SK-N-SH treated with all-trans-retinoic acid at 6 μM for 48 hours (cell line): ENCODE data around the gene KBTBD13.
A peak's percentile ranks its signal among the peaks of the same experiment; 100 is the strongest.

Source experiments
- ATAC-seq: fragments of 200-7000 bp; cut with Tn5 transposase; 3 replicates; pipeline ENCODE4 v1.9.1; 2020; ENCODE audit warnings: mild to moderate bottlenecking, moderate library complexity
- ARNTL ChIP-seq: fragments of 450-650 bp; formaldehyde crosslinking; IDR thresholded peaks from 2 replicates; pipeline ENCODE4 v1.5.0; 2020; ENCODE audit warnings: low read depth, mild to moderate bottlenecking, moderate library complexity, borderline replicate concordance
- BACH2 ChIP-seq: fragments of 250-450 bp; sonication (Bioruptor Pico); IDR thresholded peaks from 2 replicates; pipeline ENCODE4 v1.9.0; 2021; ENCODE audit warnings: mild to moderate bottlenecking, borderline replicate concordance
- CREB5 ChIP-seq: fragments of 250-450 bp; sonication (Bioruptor Pico); IDR thresholded peaks from 2 replicates; pipeline ENCODE4 v1.5.1; 2020; ENCODE audit warnings: low read depth, mild to moderate bottlenecking, moderate library complexity
- CSDC2 ChIP-seq: fragments of 250-450 bp; sonication (Bioruptor Pico); IDR thresholded peaks from 2 replicates; pipeline ENCODE4 v1.5.0; 2020; ENCODE audit warnings: mild to moderate bottlenecking, moderate library complexity
- CSRNP3 ChIP-seq: fragments of 250-450 bp; sonication (Bioruptor Pico); IDR thresholded peaks from 2 replicates; pipeline ENCODE4 v1.5.1; 2021; ENCODE audit warnings: mild to moderate bottlenecking, moderate library complexity
- ESRRG ChIP-seq: fragments of 250-450 bp; sonication (Bioruptor Pico); IDR thresholded peaks from 2 replicates; pipeline ENCODE4 v1.6.1; 2021; ENCODE audit warnings: mild to moderate bottlenecking
- GLIS3 ChIP-seq: fragments of 250-450 bp; sonication (Bioruptor Pico); IDR thresholded peaks from 2 replicates; pipeline ENCODE4 v1.5.0; 2020; ENCODE audit warnings: mild to moderate bottlenecking, moderate library complexity
- ISL1 ChIP-seq: fragments of 250-450 bp; sonication (Bioruptor Pico); IDR thresholded peaks from 2 replicates; pipeline ENCODE4 v2.1.2; 2022; ENCODE audit warnings: mild to moderate bottlenecking, moderate library complexity
- OSR1 ChIP-seq: fragments of 250-450 bp; sonication (Bioruptor Pico); IDR thresholded peaks from 2 replicates; pipeline ENCODE4 v1.8.0; 2022; ENCODE audit warnings: moderate library complexity, mild to moderate bottlenecking, inconsistent platforms
- PATZ1 ChIP-seq: fragments of 250-450 bp; sonication (Bioruptor Pico); IDR thresholded peaks from 2 replicates; pipeline ENCODE4 v1.8.0; 2020; ENCODE audit warnings: mild to moderate bottlenecking, moderate library complexity, borderline replicate concordance
- POU6F1 ChIP-seq: fragments of 250-450 bp; sonication (Bioruptor Pico); IDR thresholded peaks from 2 replicates; pipeline ENCODE4 v1.8.0; 2021; ENCODE audit warnings: low read depth, mild to moderate bottlenecking, moderate library complexity, borderline replicate concordance
- PPARA ChIP-seq: fragments of 250-450 bp; sonication (Bioruptor Pico); IDR thresholded peaks from 2 replicates; pipeline ENCODE4 v1.5.0; 2020; ENCODE audit warnings: mild to moderate bottlenecking, borderline replicate concordance
- RARB ChIP-seq: fragments of 250-450 bp; sonication (Bioruptor Pico); IDR thresholded peaks from 2 replicates; pipeline ENCODE4 v1.8.0; 2021; ENCODE audit warnings: mild to moderate bottlenecking, moderate library complexity
- SNAI2 ChIP-seq: fragments of 250-450 bp; sonication (Bioruptor Pico); IDR thresholded peaks from 2 replicates; pipeline ENCODE4 v1.5.0; 2020; ENCODE audit warnings: mild to moderate bottlenecking, moderate library complexity
- TCF4 ChIP-seq: fragments of 250-450 bp; sonication (Bioruptor Pico); IDR thresholded peaks from 2 replicates; pipeline ENCODE4 v1.8.0; 2021; ENCODE audit warnings: mild to moderate bottlenecking, moderate library complexity, borderline replicate concordance
- TOX ChIP-seq: fragments of 250-450 bp; sonication (Bioruptor Pico); IDR thresholded peaks from 2 replicates; pipeline ENCODE4 v1.8.0; 2021; ENCODE audit warnings: mild to moderate bottlenecking, moderate library complexity, borderline replicate concordance
- ZC3H10 ChIP-seq: fragments of 250-450 bp; sonication (Bioruptor Pico); IDR thresholded peaks from 2 replicates; pipeline ENCODE4 v1.5.1; 2021; ENCODE audit warnings: mild to moderate bottlenecking, moderate library complexity
- ZFP3 ChIP-seq: fragments of 250-450 bp; sonication (Bioruptor Pico); IDR thresholded peaks from 2 replicates; pipeline ENCODE4 v1.5.0; 2020; ENCODE audit warnings: mild to moderate bottlenecking, moderate library complexity
- ZFP30 ChIP-seq: fragments of 450-650 bp; formaldehyde crosslinking; IDR thresholded peaks from 2 replicates; pipeline ENCODE4 v1.5.0; 2022; ENCODE audit warnings: mild to moderate bottlenecking, moderate library complexity
- ZNF565 ChIP-seq: fragments of 450-650 bp; formaldehyde crosslinking; conservative IDR thresholded peaks from 2 replicates; pipeline ENCODE4 v1.5.0; 2020; ENCODE audit warnings: low read depth, mild to moderate bottlenecking, moderate library complexity
- ZNF70 ChIP-seq: fragments of 450-650 bp; formaldehyde crosslinking; IDR thresholded peaks from 2 replicates; pipeline ENCODE4 v1.5.0; 2020; ENCODE audit warnings: mild to moderate bottlenecking, moderate library complexity

Gene KBTBD13

GRCh38 chr15:65033659-65034269 is 42.8 kb upstream of the KBTBD13 start:
- TF ChIP-seq TCF4 (no peak), ZFP3 (CRISPR knock-in tag) (no peak), CSDC2 (CRISPR knock-in tag) (no peak), PATZ1 (CRISPR knock-in tag) (no peak), ZC3H10 (CRISPR knock-in tag) (no peak), CREB5 (no peak)
- peak; percentile 68 for ATAC-seq

GRCh38 chr15:65034719-65035118 is 41.8 kb upstream of the KBTBD13 start:
- no peak for ATAC-seq
- TF ChIP-seq ZNF70 (no peak), CSDC2 (CRISPR knock-in tag) (no peak), ISL1 (CRISPR knock-in tag) (no peak), ZNF565 (no peak), OSR1 (no peak), GLIS3 (CRISPR knock-in tag) (no peak), POU6F1 (CRISPR knock-in tag) (no peak), TCF4 (no peak)

- ATAC-seq: no peak
- TF ChIP-seq ZNF70: no peak
- TF ChIP-seq ZFP30 (CRISPR knock-in tag): no peak
- no peak for TF ChIP-seq ESRRG (CRISPR knock-in tag)
- no peak for TF ChIP-seq TOX (CRISPR knock-in tag)
- no peak for TF ChIP-seq PPARA (CRISPR knock-in tag)
- no peak for TF ChIP-seq POU6F1 (CRISPR knock-in tag)
- TF ChIP-seq CREB5: no peak
- TF ChIP-seq ZNF565: no peak
- TF ChIP-seq CSRNP3 (CRISPR knock-in tag): no peak
- no peak for TF ChIP-seq PATZ1 (CRISPR knock-in tag)
- TF ChIP-seq RARB (CRISPR knock-in tag): no peak
- TF ChIP-seq SNAI2 (CRISPR knock-in tag): no peak
- no peak for TF ChIP-seq TCF4
- no peak for TF ChIP-seq GLIS3 (CRISPR knock-in tag)
- TF ChIP-seq ARNTL (CRISPR knock-in tag): no peak
- TF ChIP-seq CSDC2 (CRISPR knock-in tag): no peak
- no peak for TF ChIP-seq ZC3H10 (CRISPR knock-in tag)
- TF ChIP-seq OSR1: no peak
- TF ChIP-seq ISL1 (CRISPR knock-in tag): no peak
- TF ChIP-seq BACH2 (CRISPR knock-in tag): no peak
- TF ChIP-seq, all 23 proteins: peak for 0
Measured at GRCh38 chr15:65037309-65037708, 39.2 kb upstream of the KBTBD13 start.
